Trophoblast cell (in vitro differentiated cells and primary cell): ENCODE measurements around the gene CABYR.

ENCODE experiments used
- DNase-seq, 2 donors: peaks; one replicate each; pipeline ENCODE4 v3.0.0-alpha.2; 2016
- H2AFZ ChIP-seq: 2 replicates; pipeline ENCODE4 v1.6.1; 2013; ENCODE audit warnings: low read length, moderate library complexity, mild to moderate bottlenecking; ENCODE audit not compliant: insufficient read depth, poor library complexity
- H2AK5ac ChIP-seq: 2 replicates; pipeline ENCODE4 v1.6.1; 2013; ENCODE audit warnings: mild to moderate bottlenecking, low read length
- H2BK120ac ChIP-seq: 2 replicates; pipeline ENCODE4 v1.6.1; 2013; ENCODE audit warnings: low read length, mild to moderate bottlenecking, moderate library complexity; ENCODE audit not compliant: insufficient read depth, poor library complexity
- H2BK12ac ChIP-seq: 2 replicates; pipeline ENCODE4 v1.6.1; 2013; ENCODE audit warnings: mild to moderate bottlenecking, low read length, moderate library complexity
- H2BK5ac ChIP-seq: 2 replicates; pipeline ENCODE4 v1.6.1; 2013; ENCODE audit warnings: low read length, low read depth, moderate library complexity, mild to moderate bottlenecking; ENCODE audit not compliant: poor library complexity
- H3K14ac ChIP-seq: 2 replicates; pipeline ENCODE4 v1.6.1; 2013; ENCODE audit warnings: mild to moderate bottlenecking, low read length
- H3K18ac ChIP-seq: 2 replicates; pipeline ENCODE4 v1.6.1; 2013; ENCODE audit warnings: mild to moderate bottlenecking, low read length
- H3K23ac ChIP-seq: 2 replicates; pipeline ENCODE4 v1.6.1; 2013; ENCODE audit warnings: low read length
- H3K27ac ChIP-seq: 2 replicates; pipeline ENCODE4 v1.5.1; 2013; ENCODE audit warnings: low read depth, mild to moderate bottlenecking, inconsistent platforms, low read length, moderate library complexity
- H3K27me3 ChIP-seq: 2 replicates; pipeline ENCODE4 v1.6.1; 2013; ENCODE audit warnings: inconsistent platforms, mild to moderate bottlenecking, low read length, moderate library complexity; ENCODE audit not compliant: insufficient read depth
- H3K36me3 ChIP-seq, 2 experiments: 1 replicate in 1 of 2; 2 replicates in 1 of 2; pipeline ENCODE4 v1.6.1; 2013; ENCODE audit warnings: low read length in 2 of 2, mild to moderate bottlenecking in 2 of 2, moderate library complexity in 1 of 2; ENCODE audit not compliant: insufficient read depth in 2 of 2, control insufficient read depth in 1 of 2
- H3K4ac ChIP-seq: 2 replicates; pipeline ENCODE4 v1.6.1; 2013; ENCODE audit warnings: low read depth, mild to moderate bottlenecking, low read length, moderate library complexity
- H3K4me1 ChIP-seq, 2 experiments: 1 replicate in 1 of 2; 2 replicates in 1 of 2; pipeline ENCODE4 v1.6.1; 2013; ENCODE audit warnings: low read length in 2 of 2, mild to moderate bottlenecking in 2 of 2, moderate library complexity in 1 of 2; ENCODE audit not compliant: insufficient read depth in 2 of 2, control insufficient read depth in 1 of 2
- H3K4me2 ChIP-seq: 2 replicates; pipeline ENCODE4 v1.6.1; 2013; ENCODE audit warnings: inconsistent platforms, mild to moderate bottlenecking, low read length, moderate library complexity
- H3K4me3 ChIP-seq: 2 replicates; pipeline ENCODE4 v1.5.1; 2013; ENCODE audit warnings: mild to moderate bottlenecking, low read depth, low read length, inconsistent platforms
- H3K79me1 ChIP-seq: one replicate; pipeline ENCODE4 v1.6.1; 2013; ENCODE audit warnings: low read length
- H3K79me2 ChIP-seq: 2 replicates; pipeline ENCODE4 v1.6.1; 2013; ENCODE audit warnings: low read length, mild to moderate bottlenecking; ENCODE audit not compliant: control insufficient read depth, insufficient read depth, poor library complexity
- H3K9ac ChIP-seq: 2 replicates; pipeline ENCODE4 v1.6.1; 2013; ENCODE audit warnings: mild to moderate bottlenecking, low read length
- H3K9me3 ChIP-seq: 2 replicates; pipeline ENCODE4 v1.6.1; 2013; ENCODE audit warnings: low read depth, mild to moderate bottlenecking, control low read depth, inconsistent platforms, low read length; ENCODE audit not compliant: insufficient read depth
- H4K12ac ChIP-seq: 2 replicates; pipeline ENCODE4 v1.6.1; 2013; ENCODE audit warnings: low read depth, mild to moderate bottlenecking, low read length, moderate library complexity
- H4K8ac ChIP-seq: 2 replicates; pipeline ENCODE4 v1.6.1; 2013; ENCODE audit warnings: low read depth, mild to moderate bottlenecking, low read length, moderate library complexity
- H4K91ac ChIP-seq: one replicate; pipeline ENCODE4 v1.6.1; 2013; ENCODE audit warnings: low read depth, mild to moderate bottlenecking, low read length, moderate library complexity
- WGBS: extraction: QIAGEN DNeasy Blood & Tissue Kit; methylation state at CpG from one replicate; pipeline ENCODE4 v1.1.7; 2013; ENCODE audit warnings: missing lambda C conversion rate; ENCODE audit not compliant: insufficient read length, insufficient coverage; ENCODE audit errors: extremely low coverage; 5-methylcytosine and 5-hydroxymethylcytosine counted together

Gene CABYR

GRCh38 chr18:24195296-24196053 lies 56.6 kb downstream of the CABYR start:
- Histone ChIP-seq H4K91ac (no peak overlapping the region), H3K36me3 (no peaks in the 10 kb centered on the region), H3K4me1 (peaks cover 0 to 2% of the 10 kb centered on the region in 2 experiments), H3K27ac (no peak overlapping the region), H4K12ac (no peak overlapping the region), H3K4ac (no peak overlapping the region), H3K9me3 (peaks cover 2% of the 10 kb centered on the region), H3K23ac (no peak overlapping the region), H3K4me3 (no peak overlapping the region), H2AK5ac (no peak overlapping the region), H4K8ac (no peak overlapping the region), H3K9ac (no peak overlapping the region), H2BK120ac (no peak overlapping the region), H3K79me1 (no peaks in the 10 kb centered on the region), H2AFZ (no peak overlapping the region), H3K4me2 (no peak overlapping the region), H3K27me3 (no peaks in the 10 kb centered on the region), H2BK12ac (no peak overlapping the region), H3K14ac (no peak overlapping the region), H3K18ac (no peak overlapping the region), H2BK5ac (no peak overlapping the region), H3K79me2 (no peaks in the 10 kb centered on the region)
- WGBS = no CpG with 5 or more reads among the region's 9 CpGs
- DNase-seq = no peak

- Histone ChIP-seq H2AFZ (no peak overlapping the region), H2BK12ac (no peak overlapping the region), H3K79me2 (no peaks in the 10 kb centered on the region), H2AK5ac (no peak overlapping the region), H3K14ac (no peak overlapping the region), H3K4me2 (no peak overlapping the region), H3K9ac (no peak overlapping the region), H3K36me3 (no peaks in the 10 kb centered on the region), H3K79me1 (no peaks in the 10 kb centered on the region), H4K91ac (no peak overlapping the region), H3K27me3 (no peaks in the 10 kb centered on the region), H3K4me1 (peaks cover 0 to 2% of the 10 kb centered on the region in 2 experiments), H4K12ac (no peak overlapping the region), H4K8ac (no peak overlapping the region), H3K4ac (no peak overlapping the region), H2BK5ac (no peak overlapping the region), H3K4me3 (no peak overlapping the region), H3K27ac (no peak overlapping the region), H3K23ac (no peak overlapping the region), H2BK120ac (no peak overlapping the region), H3K18ac (no peak overlapping the region), H3K9me3 (peaks cover 2% of the 10 kb centered on the region)
- DNase-seq = no peak
- WGBS = no CpG with 5 or more reads among the region's 4 CpGs
Measured at GRCh38 chr18:24196764-24197163, 57.9 kb downstream of the CABYR start.

GRCh38 chr18:24197412-24197811 lies 58.5 kb downstream of the CABYR start:
- no peak overlapping the region for H3K18ac ChIP-seq
- no peak overlapping the region for H3K4me3 ChIP-seq
- H3K9ac ChIP-seq = no peak overlapping the region
- H4K12ac ChIP-seq = no peak overlapping the region
- H2BK5ac ChIP-seq = no peak overlapping the region
- H3K27me3 ChIP-seq = no peaks in the 10 kb centered on the region
- no peak overlapping the region for H2BK120ac ChIP-seq
- H3K79me2 ChIP-seq = no peaks in the 10 kb centered on the region
- DNase-seq = no peak
- H2AK5ac ChIP-seq = no peak overlapping the region
- no peaks in the 10 kb centered on the region for H3K36me3 ChIP-seq
- H4K8ac ChIP-seq = no peak overlapping the region
- H2BK12ac ChIP-seq = no peak overlapping the region
- no peak overlapping the region for H3K23ac ChIP-seq
- no peak overlapping the region for H3K4ac ChIP-seq
- H3K4me1 ChIP-seq = peaks cover 0 to 2% of the 10 kb centered on the region in 2 experiments
- H3K79me1 ChIP-seq = no peaks in the 10 kb centered on the region
- peaks cover 2% of the 10 kb centered on the region for H3K9me3 ChIP-seq
- H3K14ac ChIP-seq = no peak overlapping the region
- no peak overlapping the region for H2AFZ ChIP-seq
- no peak overlapping the region for H3K27ac ChIP-seq
- H4K91ac ChIP-seq = no peak overlapping the region
- WGBS = no CpG with 5 or more reads among the region's 1 CpG
- H3K4me2 ChIP-seq = no peak overlapping the region

GRCh38 chr18:24198461-24198860 lies 59.6 kb downstream of the CABYR start:
- no peak overlapping the region for H2AFZ ChIP-seq
- H2BK12ac ChIP-seq = no peak overlapping the region
- no peak overlapping the region for H2BK120ac ChIP-seq
- H3K14ac ChIP-seq = no peak overlapping the region
- H3K9ac ChIP-seq = no peak overlapping the region
- H3K79me1 ChIP-seq = no peaks in the 10 kb centered on the region
- no peak overlapping the region for H3K4ac ChIP-seq
- no peak overlapping the region for H3K4me3 ChIP-seq
- no peak overlapping the region for H4K8ac ChIP-seq
- no peak for DNase-seq
- no peak overlapping the region for H3K18ac ChIP-seq
- H3K27me3 ChIP-seq = no peaks in the 10 kb centered on the region
- no peak overlapping the region for H3K23ac ChIP-seq
- no peak overlapping the region for H4K12ac ChIP-seq
- H3K4me2 ChIP-seq = no peak overlapping the region
- no peak overlapping the region for H4K91ac ChIP-seq
- peaks cover 0 to 2% of the 10 kb centered on the region in 2 experiments for H3K4me1 ChIP-seq
- H3K36me3 ChIP-seq = no peaks in the 10 kb centered on the region
- H2BK5ac ChIP-seq = no peak overlapping the region
- no CpG with 5 or more reads among the region's 9 CpGs for WGBS
- no peaks in the 10 kb centered on the region for H3K79me2 ChIP-seq
- no peak overlapping the region for H2AK5ac ChIP-seq
- peaks cover 2% of the 10 kb centered on the region for H3K9me3 ChIP-seq
- no peak overlapping the region for H3K27ac ChIP-seq
